SK-N-SH (cell line): ENCODE measurements around the gene MRPL52. TPM values are rescaled to one million over a fixed set of nuclear protein-coding genes. Genes with fewer than 3 reads are reported as not detected.
"Not testable (repeated sequence)": the region's sequence is repeated elsewhere in the genome, so short reads cannot be mapped to it uniquely, and the experiment has no call there.

Experiments used
- CTCF ChIA-PET: fragments of 300-600, 350-600 bp; formaldehyde crosslinking; extraction: SDS; loops from one replicate; lab custom pipeline; 2021; lab: Yijun Ruan, JAX
- POLR2A ChIA-PET: fragments of 350-600 bp; sonication (Branson Sonifier 250); formaldehyde crosslinking; extraction: SDS; loops from one replicate; lab custom pipeline; 2020; ENCODE audit warnings: antibody characterized with exemption, inconsistent platforms; lab: Yijun Ruan, JAX
- DNase-seq: peaks from one replicate; pipeline ENCODE4 v3.0.0; 2012
- H2AFZ ChIP-seq: fragments of 200-600 bp; sonication (generic); 2 replicates; pipeline ENCODE4 v1.8.1; 2016; ENCODE audit warnings: antibody characterized with exemption, mild to moderate bottlenecking, low read depth
- H3F3A ChIP-seq: fragments of 200-600 bp; sonication (generic); replicated peaks from 2 replicates; pipeline ENCODE3; 2016; ENCODE audit warnings: antibody characterized with exemption, mild to moderate bottlenecking; ENCODE audit not compliant: insufficient read depth
- H3K27ac ChIP-seq, 2 experiments: fragments of 200-500 bp in 1 of 2; fragments of 200-600 bp in 1 of 2; sonication (Bioruptor generic) in 1 of 2; sonication (generic), shearing (Covaris generic) in 1 of 2; 2 replicates each; pipeline versions ENCODE4 v1.5.1 to v1.6.1; 2014 to 2016; ENCODE audit warnings: low read depth in 2 of 2, inconsistent platforms in 1 of 2, low read length in 1 of 2, mild to moderate bottlenecking in 1 of 2, mixed read lengths in 1 of 2
- H3K27me3 ChIP-seq: fragments of 200-600 bp; sonication (generic), shearing (Covaris generic); 2 replicates; pipeline ENCODE4 v1.6.1; 2016; ENCODE audit warnings: mixed run types; ENCODE audit not compliant: insufficient read depth
- H3K36me3 ChIP-seq, 2 experiments: fragments of 200-500 bp in 1 of 2; fragments of 200-600 bp in 1 of 2; sonication (Bioruptor generic) in 1 of 2; sonication (generic) in 1 of 2; replicated peaks in 1 of 2; 2 replicates each; pipeline versions ENCODE3 to v1.5.1; 2014 to 2016; ENCODE audit warnings: low read length in 1 of 2, mild to moderate bottlenecking in 1 of 2; ENCODE audit not compliant: insufficient read depth in 2 of 2, control insufficient read depth in 1 of 2
- H3K4me1 ChIP-seq, 2 experiments: fragments of 200-500 bp in 1 of 2; fragments of 200-600 bp in 1 of 2; sonication (Bioruptor generic) in 1 of 2; sonication (generic), shearing (Covaris generic) in 1 of 2; 2 replicates each; pipeline versions ENCODE4 v1.5.1 to v1.6.1; 2014 to 2016; ENCODE audit warnings: low read depth in 1 of 2, low read length in 1 of 2, mixed run types in 1 of 2; ENCODE audit not compliant: insufficient read depth in 2 of 2, control insufficient read depth in 1 of 2
- H3K4me2 ChIP-seq: fragments of 200-600 bp; sonication (generic), shearing (Covaris generic); 2 replicates; pipeline ENCODE4 v1.6.1; 2017; ENCODE audit warnings: mixed run types
- H3K4me3 ChIP-seq, 2 experiments: fragments of 200-500 bp in 1 of 2; fragments of 200-600 bp in 1 of 2; sonication (Bioruptor generic) in 1 of 2; sonication (generic), shearing (Covaris generic) in 1 of 2; 2 replicates each; pipeline versions ENCODE4 v1.5.1 to v1.8.1; 2014 to 2016; ENCODE audit warnings: low read depth in 2 of 2, inconsistent platforms in 1 of 2, low read length in 1 of 2, mild to moderate bottlenecking in 1 of 2, mixed read lengths in 1 of 2, moderate library complexity in 1 of 2
- H3K79me2 ChIP-seq: fragments of 200-600 bp; sonication (generic); 2 replicates; pipeline ENCODE4 v1.8.1; 2017; ENCODE audit warnings: mild to moderate bottlenecking; ENCODE audit not compliant: insufficient read depth
- H3K9ac ChIP-seq: fragments of 200-600 bp; sonication (generic); 2 replicates; pipeline ENCODE4 v1.6.1; 2017; ENCODE audit warnings: mixed run types
- H3K9me2 ChIP-seq: fragments of 200-600 bp; sonication (generic); 2 replicates; pipeline ENCODE4 v1.6.1; 2017; ENCODE audit warnings: mixed run types
- H3K9me3 ChIP-seq: fragments of 200-600 bp; sonication (generic); 2 replicates; pipeline ENCODE4 v1.6.1; 2017; ENCODE audit warnings: mixed run types, mild to moderate bottlenecking, moderate library complexity
- H4K20me1 ChIP-seq: fragments of 200-600 bp; sonication (generic); 2 replicates; pipeline ENCODE4 v1.6.1; 2017; ENCODE audit warnings: mild to moderate bottlenecking, mixed run types; ENCODE audit not compliant: insufficient read depth
- CTCF ChIP-seq: fragments of 200-600 bp; sonication (generic); IDR thresholded peaks from 2 replicates; pipeline ENCODE4 v1.6.1; 2017; ENCODE audit warnings: antibody characterized with exemption, mild to moderate bottlenecking, moderate library complexity
- EP300 ChIP-seq, 2 experiments: IDR thresholded peaks; 2 replicates each; pipeline versions ENCODE4 v1.4.0 to v1.6.1; 2012; ENCODE audit warnings: borderline replicate concordance in 1 of 2, low read depth in 1 of 2, low read length in 1 of 2
- FOXM1 ChIP-seq: IDR thresholded peaks from 2 replicates; pipeline ENCODE4 v1.4.0; 2012; ENCODE audit warnings: low read depth, mild to moderate bottlenecking
- GATA2 ChIP-seq: sonication (generic); formaldehyde crosslinking; IDR thresholded peaks from 2 replicates; pipeline ENCODE4 v1.5.0; 2020; ENCODE audit warnings: mild to moderate bottlenecking, missing genetic modification reagents
- IRF3 ChIP-seq: fragments of 150-350 bp; IDR thresholded peaks from 2 replicates; pipeline ENCODE4 v1.6.1; 2016; ENCODE audit warnings: mild to moderate bottlenecking, low read depth, low read length
- JUND ChIP-seq: IDR thresholded peaks from 2 replicates; pipeline ENCODE4 v1.4.0; 2012
- MEF2A ChIP-seq: IDR thresholded peaks from 2 replicates; pipeline ENCODE4 v1.4.0; 2012; ENCODE audit warnings: low read depth, borderline replicate concordance
- NFIC ChIP-seq: IDR thresholded peaks from 2 replicates; pipeline ENCODE4 v1.4.0; 2012; ENCODE audit warnings: borderline replicate concordance
- POLR2AphosphoS5 ChIP-seq: IDR thresholded peaks from 2 replicates; pipeline ENCODE4 v1.6.1; 2012; ENCODE audit warnings: low read depth, low read length
- RAD21 ChIP-seq: IDR thresholded peaks from 2 replicates; pipeline ENCODE4 v1.6.1; 2012; ENCODE audit warnings: mild to moderate bottlenecking, low read length
- RCOR1 ChIP-seq: fragments of 150-350 bp; IDR thresholded peaks from 2 replicates; pipeline ENCODE4 v1.6.1; 2017; ENCODE audit warnings: antibody characterized with exemption, low read length
- YY1 ChIP-seq: IDR thresholded peaks from 2 replicates; pipeline ENCODE4 v1.4.0; 2012; ENCODE audit warnings: low read depth, mild to moderate bottlenecking
- WGBS: methylation state at CpG from one replicate; pipeline ENCODE4 v1.1.6; 2017; ENCODE audit warnings: low lambda C conversion rate; 5-methylcytosine and 5-hydroxymethylcytosine counted together
- polyA plus RNA-seq, 3 experiments: library from polyadenylated mRNA; depleted of rRNA; stranded (reverse); fragments of >200 nt; gene quantifications; 2 replicates each; pipeline ENCODE4 v1.2.3, GENCODE V29; 2012
- TF ChIP-seq, protein P1 (sequence below): IDR thresholded peaks from 2 replicates; pipeline ENCODE4 v1.6.1; 2012; ENCODE audit warnings: mild to moderate bottlenecking, low read depth, low read length, moderate library complexity

The MRPL52 gene
- polyA plus RNA-seq, 1 of the 3 experiments (the other 2 are of a cell fraction), result 116 TPM

DNA sequence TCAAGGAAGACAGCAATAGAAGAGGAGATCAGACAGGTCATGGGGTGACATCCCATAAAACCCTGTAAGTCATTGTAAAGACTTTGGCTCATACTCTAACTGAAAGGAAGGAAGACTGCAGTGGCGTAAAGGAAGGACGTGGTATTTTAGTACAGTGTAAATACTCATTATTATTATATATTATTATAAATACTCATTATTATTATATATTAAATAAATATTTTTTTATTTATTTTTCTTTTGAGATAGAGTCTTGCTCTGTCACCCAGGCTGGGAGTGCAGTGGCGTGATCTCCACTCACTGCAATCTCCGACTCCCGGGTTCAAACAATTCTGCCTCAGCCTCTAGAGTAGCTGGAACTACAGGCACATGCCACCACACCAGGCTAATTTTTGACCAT lies 26.7 kb downstream of the MRPL52 start:
- CTCF ChIA-PET, result interaction anchor here (1.0 to 18.5 kb wide), 2 partner anchors 36 to 40 kb away, joined by 4 to 472 read pairs; partner anchors contain the start of genes MRPL52 and SLC7A7
- H2AFZ ChIP-seq, result no peak overlapping the region
- no peaks in the 10 kb centered on the region for H4K20me1 ChIP-seq
- peaks cover 2% of the 10 kb centered on the region for H3F3A ChIP-seq
- no peaks in the 10 kb centered on the region for H3K9me2 ChIP-seq
- no peaks in the 10 kb centered on the region for H3K36me3 ChIP-seq
- POLR2A ChIA-PET, result no interaction called here
- H3K4me3 ChIP-seq, result no peak overlapping the region
- H3K9me3 ChIP-seq, result no peaks in the 10 kb centered on the region
- TF ChIP-seq MEF2A (no peak), RAD21 (no peak), EP300 (IDR thresholded peaks at IDR 0.05; ENCODE audit: borderline replicate concordance in 1 of 2, low read depth in 1 of 2, low read length in 1 of 2) (no peak), NFIC (no peak), POLR2AphosphoS5 (no peak), FOXM1 (no peak), YY1 (no peak), GATA2 (CRISPR knock-in tag) (no peak), RCOR1 (no peak), JUND (no peak), CTCF (no peak), IRF3 (no peak)
- TF ChIP-seq, protein P1, sequence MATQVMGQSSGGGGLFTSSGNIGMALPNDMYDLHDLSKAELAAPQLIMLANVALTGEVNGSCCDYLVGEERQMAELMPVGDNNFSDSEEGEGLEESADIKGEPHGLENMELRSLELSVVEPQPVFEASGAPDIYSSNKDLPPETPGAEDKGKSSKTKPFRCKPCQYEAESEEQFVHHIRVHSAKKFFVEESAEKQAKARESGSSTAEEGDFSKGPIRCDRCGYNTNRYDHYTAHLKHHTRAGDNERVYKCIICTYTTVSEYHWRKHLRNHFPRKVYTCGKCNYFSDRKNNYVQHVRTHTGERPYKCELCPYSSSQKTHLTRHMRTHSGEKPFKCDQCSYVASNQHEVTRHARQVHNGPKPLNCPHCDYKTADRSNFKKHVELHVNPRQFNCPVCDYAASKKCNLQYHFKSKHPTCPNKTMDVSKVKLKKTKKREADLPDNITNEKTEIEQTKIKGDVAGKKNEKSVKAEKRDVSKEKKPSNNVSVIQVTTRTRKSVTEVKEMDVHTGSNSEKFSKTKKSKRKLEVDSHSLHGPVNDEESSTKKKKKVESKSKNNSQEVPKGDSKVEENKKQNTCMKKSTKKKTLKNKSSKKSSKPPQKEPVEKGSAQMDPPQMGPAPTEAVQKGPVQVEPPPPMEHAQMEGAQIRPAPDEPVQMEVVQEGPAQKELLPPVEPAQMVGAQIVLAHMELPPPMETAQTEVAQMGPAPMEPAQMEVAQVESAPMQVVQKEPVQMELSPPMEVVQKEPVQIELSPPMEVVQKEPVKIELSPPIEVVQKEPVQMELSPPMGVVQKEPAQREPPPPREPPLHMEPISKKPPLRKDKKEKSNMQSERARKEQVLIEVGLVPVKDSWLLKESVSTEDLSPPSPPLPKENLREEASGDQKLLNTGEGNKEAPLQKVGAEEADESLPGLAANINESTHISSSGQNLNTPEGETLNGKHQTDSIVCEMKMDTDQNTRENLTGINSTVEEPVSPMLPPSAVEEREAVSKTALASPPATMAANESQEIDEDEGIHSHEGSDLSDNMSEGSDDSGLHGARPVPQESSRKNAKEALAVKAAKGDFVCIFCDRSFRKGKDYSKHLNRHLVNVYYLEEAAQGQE, result no peak
- H3K4me2 ChIP-seq, result no peak overlapping the region
- DNase-seq, result no peak
- H3K27me3 ChIP-seq, result no peaks in the 10 kb centered on the region
- no peaks in the 10 kb centered on the region for H3K79me2 ChIP-seq
- 92% methylated on average over 5 of the region's 5 CpGs for WGBS
- no peak overlapping the region for H3K9ac ChIP-seq
- H3K27ac ChIP-seq, result no peak overlapping the region
- peaks cover 3 to 6% of the 10 kb centered on the region in 2 experiments; a peak in 1 of 4 replicates for H3K4me1 ChIP-seq

GRCh38 chr14:22860377-22860776 lies 30.7 kb downstream of the MRPL52 start:
- 47% methylated on average over 3 of the region's 3 CpGs for WGBS
- POLR2A ChIA-PET, result not testable (repeated sequence)

More at GRCh38 chr14:22860377-22860776, 30.7 kb downstream of the MRPL52 start:
- H3K4me1 ChIP-seq, H3K27ac ChIP-seq, H2AFZ ChIP-seq, H3K9me2 ChIP-seq, H3K27me3 ChIP-seq, H3K79me2 ChIP-seq, H3K9ac ChIP-seq, DNase-seq, H3K4me3 ChIP-seq, H3F3A ChIP-seq, H3K36me3 ChIP-seq, H3K4me2 ChIP-seq, H4K20me1 ChIP-seq, H3K9me3 ChIP-seq: not testable (repeated sequence)
- CTCF ChIA-PET, result interaction anchor here (1.3 to 18.5 kb wide), 3 partner anchors 12 to 304 kb away, joined by 4 to 472 read pairs (median 28); partner anchors contain the start of genes LRP10, MRPL52 and SLC7A7
